22Rv1 (cell line): ENCODE results near the gene SLC1A3.

ENCODE experiments used
- H3K27ac ChIP-seq: fragments of 450-650 bp; 2 replicates; pipeline ENCODE4 v1.5.1; 2017
- ZFX ChIP-seq: fragments of 450-650 bp; IDR thresholded peaks from 2 replicates; pipeline ENCODE4 v1.6.1; 2017; ENCODE audit warnings: antibody characterized with exemption, borderline replicate concordance
- TF ChIP-seq, protein P1 (sequence below): fragments of 450-650 bp; IDR thresholded peaks from 2 replicates; pipeline ENCODE4 v1.5.1; 2017; ENCODE audit warnings: mild to moderate bottlenecking

SLC1A3 gene

DNA sequence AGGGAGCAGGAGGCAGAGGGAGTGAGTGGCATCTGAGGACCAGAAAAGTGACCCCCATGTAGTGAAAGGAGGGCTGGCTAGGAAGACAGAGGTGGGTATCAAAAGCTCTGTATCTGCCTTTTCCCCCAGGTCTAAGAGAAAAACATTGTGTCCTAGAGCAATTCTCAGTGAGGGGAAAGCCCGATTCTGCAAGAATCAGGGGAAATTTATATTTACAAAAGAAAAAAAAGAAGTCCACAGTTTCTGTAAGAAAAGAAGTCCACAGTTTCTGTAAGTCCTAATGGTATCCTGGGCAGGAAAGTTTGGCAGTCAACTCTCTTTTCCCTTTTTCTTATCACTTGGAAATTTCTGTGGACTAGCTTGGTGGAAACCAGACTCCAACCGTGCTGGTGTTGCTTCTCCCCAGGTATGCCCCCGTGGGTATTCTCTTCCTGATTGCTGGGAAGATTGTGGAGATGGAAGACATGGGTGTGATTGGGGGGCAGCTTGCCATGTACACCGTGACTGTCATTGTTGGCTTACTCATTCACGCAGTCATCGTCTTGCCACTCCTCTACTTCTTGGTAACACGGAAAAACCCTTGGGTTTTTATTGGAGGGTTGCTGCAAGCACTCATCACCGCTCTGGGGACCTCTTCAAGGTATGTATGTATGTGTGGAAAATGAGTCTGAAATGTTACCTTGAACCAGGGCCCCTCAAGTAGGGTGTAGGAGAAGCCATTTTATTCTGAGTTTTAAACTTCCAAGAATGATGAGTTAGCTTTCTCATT is 73.0 kb downstream of the SLC1A3 start:
- TF ChIP-seq, protein P1, sequence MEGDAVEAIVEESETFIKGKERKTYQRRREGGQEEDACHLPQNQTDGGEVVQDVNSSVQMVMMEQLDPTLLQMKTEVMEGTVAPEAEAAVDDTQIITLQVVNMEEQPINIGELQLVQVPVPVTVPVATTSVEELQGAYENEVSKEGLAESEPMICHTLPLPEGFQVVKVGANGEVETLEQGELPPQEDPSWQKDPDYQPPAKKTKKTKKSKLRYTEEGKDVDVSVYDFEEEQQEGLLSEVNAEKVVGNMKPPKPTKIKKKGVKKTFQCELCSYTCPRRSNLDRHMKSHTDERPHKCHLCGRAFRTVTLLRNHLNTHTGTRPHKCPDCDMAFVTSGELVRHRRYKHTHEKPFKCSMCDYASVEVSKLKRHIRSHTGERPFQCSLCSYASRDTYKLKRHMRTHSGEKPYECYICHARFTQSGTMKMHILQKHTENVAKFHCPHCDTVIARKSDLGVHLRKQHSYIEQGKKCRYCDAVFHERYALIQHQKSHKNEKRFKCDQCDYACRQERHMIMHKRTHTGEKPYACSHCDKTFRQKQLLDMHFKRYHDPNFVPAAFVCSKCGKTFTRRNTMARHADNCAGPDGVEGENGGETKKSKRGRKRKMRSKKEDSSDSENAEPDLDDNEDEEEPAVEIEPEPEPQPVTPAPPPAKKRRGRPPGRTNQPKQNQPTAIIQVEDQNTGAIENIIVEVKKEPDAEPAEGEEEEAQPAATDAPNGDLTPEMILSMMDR, result no peak
- no peak for TF ChIP-seq ZFX

DNA sequence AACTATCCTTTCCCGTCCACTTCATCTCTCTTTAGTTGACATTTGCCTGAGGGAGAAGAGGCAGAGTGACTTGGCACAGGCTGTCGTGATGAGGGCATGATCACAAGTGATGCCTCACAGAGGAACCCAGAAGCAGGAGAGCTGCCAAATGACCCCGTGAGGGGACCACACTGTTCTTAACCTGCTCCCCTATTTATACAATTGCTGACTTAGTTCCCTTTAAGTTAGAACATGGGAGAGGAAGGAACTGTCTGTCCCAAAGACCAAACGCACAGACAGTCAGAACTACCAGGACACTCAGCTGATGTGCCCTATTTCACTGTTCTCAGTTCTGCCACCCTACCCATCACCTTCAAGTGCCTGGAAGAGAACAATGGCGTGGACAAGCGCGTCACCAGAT is 73.7 kb downstream of the SLC1A3 start:
- TF ChIP-seq, protein P1, result no peak
- TF ChIP-seq ZFX, result no peak
- no peak overlapping the region for H3K27ac ChIP-seq

More for the DNA sequence above, 73.0 kb downstream of the SLC1A3 start:
- H3K27ac ChIP-seq, result no peak overlapping the region

DNA sequence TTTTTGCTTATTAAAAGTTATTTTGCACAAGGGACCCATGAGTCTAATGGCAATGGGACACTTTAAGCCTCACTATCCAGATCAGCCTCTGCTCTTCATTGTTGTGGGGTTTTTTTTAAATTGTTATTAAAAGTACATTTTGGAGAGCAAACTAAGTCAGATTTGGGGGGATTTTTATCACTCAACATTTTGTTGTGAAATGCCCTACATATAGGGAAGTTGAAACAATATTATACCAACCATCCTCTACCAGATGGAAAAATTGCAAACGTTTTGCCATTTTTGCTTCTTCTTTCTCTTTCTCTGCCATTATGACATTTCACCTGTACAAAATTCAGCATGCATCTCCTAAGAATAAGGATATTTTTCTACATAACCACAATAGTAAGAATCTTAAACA is 75.3 kb downstream of the SLC1A3 start:
- H3K27ac ChIP-seq, result no peak overlapping the region
- TF ChIP-seq, protein P1, result no peak
- TF ChIP-seq ZFX, result no peak

DNA sequence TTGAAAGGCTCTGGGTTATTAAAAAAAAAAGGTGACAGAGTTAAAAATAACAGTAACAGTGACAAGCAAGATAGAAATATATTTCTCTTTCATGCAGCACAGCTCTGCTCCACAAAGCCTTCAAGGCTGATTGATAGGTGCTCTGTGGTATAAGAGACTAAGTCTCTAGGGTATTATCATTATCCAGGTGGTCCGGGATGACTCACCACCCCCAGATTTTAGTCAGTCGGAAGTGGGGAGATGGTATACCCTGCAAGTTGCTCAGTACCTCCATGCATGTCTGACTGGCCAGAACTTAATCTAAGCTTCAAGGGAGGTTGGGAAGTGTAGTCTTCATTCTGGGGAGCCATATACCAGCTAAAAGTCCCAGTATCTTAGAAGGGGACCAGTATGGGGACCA is 76.1 kb downstream of the SLC1A3 start:
- no peak for TF ChIP-seq ZFX
- TF ChIP-seq, protein P1, result no peak
- H3K27ac ChIP-seq, result no peak overlapping the region

DNA sequence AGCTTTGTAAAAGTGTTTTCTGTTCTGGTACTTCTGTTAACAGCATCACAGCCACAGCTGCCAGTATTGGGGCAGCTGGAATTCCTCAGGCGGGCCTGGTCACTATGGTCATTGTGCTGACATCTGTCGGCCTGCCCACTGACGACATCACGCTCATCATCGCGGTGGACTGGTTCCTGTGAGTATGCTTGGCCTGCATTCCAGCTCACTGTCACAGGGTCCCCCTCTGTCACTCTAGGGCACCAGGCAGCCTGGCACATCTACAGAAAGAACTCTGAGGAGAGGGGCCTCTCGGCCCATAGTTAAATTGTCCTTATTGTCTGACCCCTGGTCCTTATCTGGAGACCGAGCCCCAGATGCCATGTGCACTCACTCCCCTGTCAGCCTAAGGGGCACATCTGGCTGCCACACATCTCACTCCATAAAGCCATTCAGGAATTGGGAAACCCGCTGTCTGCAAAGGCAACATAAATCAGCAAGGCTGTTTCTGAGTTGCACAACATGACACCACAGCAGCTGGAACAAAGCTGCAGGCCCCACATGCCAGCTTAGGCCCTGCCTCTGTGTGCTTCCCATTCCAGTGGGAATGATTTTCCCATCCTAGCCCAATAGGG is 77.5 kb downstream of the SLC1A3 start:
- TF ChIP-seq, protein P1, result no peak
- no peak for TF ChIP-seq ZFX
- no peak overlapping the region for H3K27ac ChIP-seq

DNA sequence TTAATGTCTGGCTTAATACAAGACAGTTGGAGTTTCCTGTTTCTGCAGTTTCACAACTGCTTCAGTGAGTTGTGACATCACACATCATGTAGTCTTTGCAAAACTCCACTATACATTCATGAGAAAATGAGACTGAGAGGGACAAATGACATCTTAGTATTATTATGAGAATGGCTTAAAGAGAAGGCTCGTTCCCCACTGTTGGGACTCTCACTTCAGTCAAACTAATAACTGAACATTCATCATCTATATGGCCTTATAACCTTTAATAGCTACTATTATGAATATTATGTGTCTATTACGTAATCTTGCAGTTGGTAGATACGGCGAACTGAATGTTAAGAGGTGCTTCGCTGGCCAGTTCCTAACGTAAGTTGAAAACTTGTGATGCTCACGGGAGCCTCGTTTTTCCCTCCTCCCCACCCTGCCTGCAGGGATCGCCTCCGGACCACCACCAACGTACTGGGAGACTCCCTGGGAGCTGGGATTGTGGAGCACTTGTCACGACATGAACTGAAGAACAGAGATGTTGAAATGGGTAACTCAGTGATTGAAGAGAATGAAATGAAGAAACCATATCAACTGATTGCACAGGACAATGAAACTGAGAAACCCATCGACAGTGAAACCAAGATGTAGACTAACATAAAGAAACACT is 79.4 kb downstream of the SLC1A3 start:
- no peak overlapping the region for H3K27ac ChIP-seq
- no peak for TF ChIP-seq ZFX
- TF ChIP-seq, protein P1, result no peak

DNA sequence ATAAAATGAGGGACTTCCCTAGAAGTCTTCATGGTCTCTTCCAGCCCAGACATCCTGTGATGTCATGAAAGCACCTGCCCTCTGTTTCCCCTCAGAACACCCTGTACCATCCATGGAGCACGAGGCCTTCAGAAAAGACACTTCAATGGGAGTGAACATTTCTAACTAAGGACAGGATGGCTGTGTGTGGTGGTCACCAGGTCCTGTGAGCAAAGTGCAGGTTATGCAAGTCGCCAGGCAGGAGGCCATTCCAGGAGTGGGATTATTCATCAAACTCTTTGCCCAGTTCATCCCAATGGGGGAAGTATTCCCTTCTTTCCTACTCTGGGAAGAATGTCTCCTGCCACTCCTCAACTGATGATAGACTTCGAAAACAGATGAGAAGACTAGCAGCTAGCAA is 80.5 kb downstream of the SLC1A3 start:
- no peak overlapping the region for H3K27ac ChIP-seq
- TF ChIP-seq, protein P1, result no peak
- no peak for TF ChIP-seq ZFX
